Type B pancreatic cell (in vitro differentiated cells): ENCODE measurements around the gene FRMPD1. TPM values are rescaled to one million over a fixed set of nuclear protein-coding genes. Genes with fewer than 3 reads are reported as not detected.
A peak's percentile ranks its signal among the peaks of the same experiment; 100 is the strongest.

ENCODE experiments used
- DNase-seq: peaks from one replicate; pipeline ENCODE4 v3.0.0; 2021; ENCODE audit warnings: mixed read lengths; ENCODE audit not compliant: unreplicated experiment; ENCODE audit errors: extremely low spot score
- H3K27ac Mint-ChIP-seq: 2 replicates; pipeline ENCODE4 v1.8.0; 2021; ENCODE audit warnings: mild to moderate bottlenecking, mixed read lengths
- H3K27me3 Mint-ChIP-seq: 2 replicates; pipeline ENCODE4 v1.8.0; 2021; ENCODE audit warnings: mixed read lengths
- H3K36me3 Mint-ChIP-seq: 2 replicates; pipeline ENCODE4 v1.8.0; 2021; ENCODE audit warnings: mixed read lengths
- H3K4me1 Mint-ChIP-seq: one replicate; pipeline ENCODE4 v1.8.0; 2021; ENCODE audit warnings: mixed read lengths; ENCODE audit not compliant: unreplicated experiment
- H3K4me3 Mint-ChIP-seq: 2 replicates; pipeline ENCODE4 v1.8.0; 2021; ENCODE audit warnings: mild to moderate bottlenecking, mixed read lengths
- H3K9me3 Mint-ChIP-seq: 2 replicates; pipeline ENCODE4 v1.8.0; 2021; ENCODE audit warnings: mixed read lengths
- total RNA-seq: library from RNA; stranded (reverse); gene quantifications from 2 replicates; pipeline ENCODE4 v1.2.1, GENCODE V29; 2021; ENCODE audit warnings: low replicate concordance
- TF ChIP-seq, protein P1 (sequence below): fragments of 200-600 bp; sonication (generic); conservative IDR thresholded peaks from 2 replicates; pipeline ENCODE4 v1.5.0; 2021; ENCODE audit warnings: antibody characterized with exemption, mild to moderate bottlenecking

FRMPD1 gene
- total RNA-seq, 1 donor from 2014 or later, result 0.82 TPM

DNA sequence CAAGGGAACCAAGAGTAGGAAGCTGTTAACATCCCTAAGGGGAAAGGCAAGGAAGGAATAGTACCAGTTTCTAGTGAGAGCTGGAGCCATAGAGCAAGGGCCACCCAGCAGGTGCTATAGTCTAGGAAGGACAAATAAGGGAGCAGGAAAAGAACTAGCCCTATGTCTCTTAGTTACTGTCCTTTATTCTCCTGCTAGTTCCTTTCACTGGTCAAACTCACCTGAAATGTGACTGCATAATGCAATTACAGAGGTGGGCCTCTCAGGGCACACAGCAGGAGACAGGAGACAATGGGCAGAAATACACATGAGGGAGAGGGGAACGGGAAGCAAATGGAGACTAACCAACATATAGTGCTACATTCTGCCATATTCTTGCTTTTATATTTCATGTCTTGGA, 26.7 kb upstream of the FRMPD1 start:
- no peak overlapping the region for H3K4me3 Mint-ChIP-seq
- peaks cover 27% of the 10 kb centered on the region for H3K4me1 Mint-ChIP-seq
- no peak overlapping the region for H3K27ac Mint-ChIP-seq
- TF ChIP-seq, protein P1, sequence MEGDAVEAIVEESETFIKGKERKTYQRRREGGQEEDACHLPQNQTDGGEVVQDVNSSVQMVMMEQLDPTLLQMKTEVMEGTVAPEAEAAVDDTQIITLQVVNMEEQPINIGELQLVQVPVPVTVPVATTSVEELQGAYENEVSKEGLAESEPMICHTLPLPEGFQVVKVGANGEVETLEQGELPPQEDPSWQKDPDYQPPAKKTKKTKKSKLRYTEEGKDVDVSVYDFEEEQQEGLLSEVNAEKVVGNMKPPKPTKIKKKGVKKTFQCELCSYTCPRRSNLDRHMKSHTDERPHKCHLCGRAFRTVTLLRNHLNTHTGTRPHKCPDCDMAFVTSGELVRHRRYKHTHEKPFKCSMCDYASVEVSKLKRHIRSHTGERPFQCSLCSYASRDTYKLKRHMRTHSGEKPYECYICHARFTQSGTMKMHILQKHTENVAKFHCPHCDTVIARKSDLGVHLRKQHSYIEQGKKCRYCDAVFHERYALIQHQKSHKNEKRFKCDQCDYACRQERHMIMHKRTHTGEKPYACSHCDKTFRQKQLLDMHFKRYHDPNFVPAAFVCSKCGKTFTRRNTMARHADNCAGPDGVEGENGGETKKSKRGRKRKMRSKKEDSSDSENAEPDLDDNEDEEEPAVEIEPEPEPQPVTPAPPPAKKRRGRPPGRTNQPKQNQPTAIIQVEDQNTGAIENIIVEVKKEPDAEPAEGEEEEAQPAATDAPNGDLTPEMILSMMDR, result no peak
- H3K27me3 Mint-ChIP-seq, result peaks cover 5% of the 10 kb centered on the region
- no peaks in the 10 kb centered on the region for H3K9me3 Mint-ChIP-seq
- H3K36me3 Mint-ChIP-seq, result no peaks in the 10 kb centered on the region
- DNase-seq, result no peak

DNA sequence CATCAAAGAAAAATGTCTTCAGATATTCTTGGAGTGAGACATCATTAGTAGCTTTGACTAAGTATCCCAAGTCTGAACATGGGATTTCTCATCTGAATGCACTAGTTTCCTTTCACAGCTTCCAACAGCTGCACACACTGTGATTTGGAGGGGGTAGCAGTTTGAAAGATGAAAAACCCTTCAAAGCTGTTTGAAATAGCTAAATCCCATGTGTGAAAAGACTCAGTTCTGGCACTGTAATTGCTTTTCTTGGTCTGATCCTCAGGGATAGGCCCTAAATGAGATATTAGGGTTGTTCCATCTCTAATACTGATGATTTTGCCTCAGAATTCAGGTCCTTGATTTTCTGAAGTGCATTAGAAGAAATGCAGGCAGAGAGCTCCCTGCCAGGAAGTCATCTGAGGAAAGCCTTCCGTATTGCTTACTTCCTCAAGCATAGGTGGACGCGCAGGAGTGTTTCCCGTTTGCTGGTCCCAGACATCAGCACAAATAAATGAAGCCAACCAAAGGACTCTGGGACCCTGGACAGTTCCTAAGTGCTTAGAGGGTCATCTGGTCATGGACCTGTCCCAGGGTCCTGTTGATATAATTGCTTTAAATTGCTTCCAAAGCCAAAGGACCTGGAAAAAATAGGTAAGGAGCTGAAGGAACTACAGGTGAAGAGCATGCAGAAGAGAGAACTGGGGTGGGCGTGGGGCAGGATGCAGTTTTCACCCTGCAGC, 25.6 kb upstream of the FRMPD1 start:
- TF ChIP-seq, protein P1, result no peak
- Mint-ChIP-seq H3K27ac (no peak overlapping the region), H3K4me3 (no peak overlapping the region), H3K27me3 (peaks cover 5% of the 10 kb centered on the region), H3K36me3 (no peaks in the 10 kb centered on the region), H3K9me3 (no peaks in the 10 kb centered on the region), H3K4me1 (peaks cover 22% of the 10 kb centered on the region)
- DNase-seq, result no peak

DNA sequence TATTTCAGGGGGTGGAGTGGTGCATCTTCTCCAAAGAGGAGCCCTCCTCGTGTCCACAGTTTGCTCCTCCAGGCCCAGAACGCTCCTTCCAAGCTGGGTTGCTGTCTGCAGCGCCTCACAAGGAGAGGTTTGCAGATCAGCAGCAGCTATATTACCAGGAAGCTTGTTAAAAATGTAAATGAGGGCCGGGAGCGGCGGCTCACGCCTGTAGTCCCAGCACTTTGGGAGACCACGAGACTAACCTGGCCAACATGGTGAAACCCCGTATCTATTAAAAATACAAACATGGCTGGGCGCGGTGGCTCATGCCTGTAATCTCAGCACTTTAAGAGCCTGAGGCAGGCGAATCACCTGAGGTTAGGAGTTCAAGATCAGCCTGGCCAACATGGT, 25.0 kb upstream of the FRMPD1 start:
- no peaks in the 10 kb centered on the region for H3K36me3 Mint-ChIP-seq
- peaks cover 5% of the 10 kb centered on the region for H3K27me3 Mint-ChIP-seq
- H3K4me3 Mint-ChIP-seq, result no peak overlapping the region
- no peak for DNase-seq
- no peak overlapping the region for H3K27ac Mint-ChIP-seq
- no peaks in the 10 kb centered on the region for H3K9me3 Mint-ChIP-seq
- TF ChIP-seq, protein P1, result no peak
- H3K4me1 Mint-ChIP-seq, result peaks cover 21% of the 10 kb centered on the region

DNA sequence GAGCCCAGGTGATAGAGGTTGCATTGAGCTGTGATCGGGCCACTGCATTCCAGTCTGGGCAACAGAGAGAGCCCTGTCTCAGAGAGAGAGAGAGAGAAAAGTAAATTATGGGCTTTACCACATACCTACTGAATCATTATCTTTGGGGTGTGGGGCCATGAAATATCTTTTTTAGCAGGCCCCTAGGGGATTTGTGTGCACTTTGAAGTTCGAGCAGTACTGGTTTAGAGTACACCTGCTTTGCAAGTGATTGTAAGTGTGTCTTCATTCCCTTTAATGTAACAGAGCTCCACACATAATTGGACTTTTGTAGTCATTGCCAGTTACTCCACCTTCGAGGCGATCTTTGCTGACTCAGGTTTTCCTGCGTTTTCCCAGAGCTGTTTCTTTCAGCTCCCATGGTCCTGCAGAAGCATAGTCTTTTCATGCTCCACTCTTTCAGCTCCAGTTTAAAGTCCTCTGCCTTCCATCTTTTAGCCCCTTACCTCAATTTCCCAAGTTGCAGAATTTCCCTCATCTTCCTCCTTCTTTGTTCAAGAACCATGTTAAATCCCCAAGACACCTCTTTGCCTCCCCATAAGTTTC, 24.0 kb upstream of the FRMPD1 start:
- H3K27ac Mint-ChIP-seq, result peak overlapping the region; percentile 20
- H3K9me3 Mint-ChIP-seq, result no peaks in the 10 kb centered on the region
- peaks cover 5% of the 10 kb centered on the region for H3K27me3 Mint-ChIP-seq
- TF ChIP-seq, protein P1, result no peak
- H3K36me3 Mint-ChIP-seq, result no peaks in the 10 kb centered on the region
- DNase-seq, result no peak
- peak overlapping the region; percentile 40 for H3K4me3 Mint-ChIP-seq
- peaks cover 14% of the 10 kb centered on the region for H3K4me1 Mint-ChIP-seq

DNA sequence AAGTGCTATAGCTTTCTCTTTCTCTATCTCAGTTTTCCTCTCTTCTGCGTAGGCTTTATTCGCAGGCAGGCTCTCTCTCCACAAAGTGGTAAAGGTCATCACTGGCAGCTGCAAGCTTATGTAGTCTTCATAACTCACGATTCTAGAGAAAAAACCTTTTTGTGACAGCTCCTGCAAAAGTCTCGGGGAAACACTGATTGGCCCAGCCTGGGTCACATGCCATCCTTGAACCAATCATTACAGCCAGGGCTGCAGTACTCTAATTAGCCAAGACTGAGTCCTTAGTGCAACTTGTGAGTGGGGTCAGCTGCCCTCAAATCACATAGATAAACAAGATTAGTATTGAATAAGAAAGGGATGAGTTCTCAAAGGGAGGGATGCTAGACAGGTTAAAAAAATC, 18.3 kb upstream of the FRMPD1 start:
- no peaks in the 10 kb centered on the region for H3K36me3 Mint-ChIP-seq
- peaks cover 6% of the 10 kb centered on the region for H3K27me3 Mint-ChIP-seq
- no peak overlapping the region for H3K4me3 Mint-ChIP-seq
- DNase-seq, result no peak
- no peak overlapping the region for H3K27ac Mint-ChIP-seq
- TF ChIP-seq, protein P1, result no peak
- H3K4me1 Mint-ChIP-seq, result peaks cover 4% of the 10 kb centered on the region
- H3K9me3 Mint-ChIP-seq, result no peaks in the 10 kb centered on the region
